Osteoblast (primary cell): ENCODE results near the gene YPEL4. TPM values are rescaled to one million over a fixed set of nuclear protein-coding genes. Genes with fewer than 3 reads are reported as not detected.

Experiments
- DNase-seq: peaks from one replicate; pipeline ENCODE4 v3.0.0; 2011; ENCODE audit warnings: low spot score, mixed read lengths; ENCODE audit not compliant: insufficient read length; ENCODE audit errors: missing footprints
- H2AFZ ChIP-seq: 2 replicates; pipeline ENCODE4 v1.6.0; 2011; ENCODE audit warnings: mild to moderate bottlenecking, low read length
- H3K27ac ChIP-seq: 2 replicates; pipeline ENCODE4 v1.5.1; 2011; ENCODE audit warnings: mild to moderate bottlenecking, low read depth, low read length, moderate library complexity
- H3K27me3 ChIP-seq: 2 replicates; pipeline ENCODE4 v1.6.0; 2012; ENCODE audit warnings: mild to moderate bottlenecking, control low read depth, inconsistent platforms, low read length, moderate library complexity; ENCODE audit not compliant: insufficient read depth
- H3K36me3 ChIP-seq: 2 replicates; pipeline ENCODE4 v1.5.1; 2011; ENCODE audit warnings: mild to moderate bottlenecking, low read length, control low read depth, moderate library complexity; ENCODE audit not compliant: insufficient read depth
- H3K4me1 ChIP-seq: 2 replicates; pipeline ENCODE4 v1.5.1; 2011; ENCODE audit warnings: mild to moderate bottlenecking, low read length, control low read depth, moderate library complexity; ENCODE audit not compliant: insufficient read depth
- H3K4me2 ChIP-seq: 2 replicates; pipeline ENCODE4 v1.6.0; 2011; ENCODE audit warnings: mild to moderate bottlenecking, low read length; ENCODE audit not compliant: insufficient read depth
- H3K4me3 ChIP-seq: fragments of 200-600 bp; sonication (generic); 3 replicates; pipeline ENCODE4 v1.5.1; 2012; ENCODE audit warnings: mild to moderate bottlenecking, low read length, inconsistent platforms; ENCODE audit not compliant: insufficient read depth
- H3K79me2 ChIP-seq: 2 replicates; pipeline ENCODE4 v1.6.0; 2012; ENCODE audit warnings: mild to moderate bottlenecking, low read length, control low read depth, inconsistent platforms; ENCODE audit not compliant: insufficient read depth
- H3K9me3 ChIP-seq: 2 replicates; pipeline ENCODE4 v1.5.1; 2011; ENCODE audit warnings: low read depth, low read length, control low read depth
- H4K20me1 ChIP-seq: 2 replicates; pipeline ENCODE4 v1.6.0; 2012; ENCODE audit warnings: mild to moderate bottlenecking, low read length, control low read depth; ENCODE audit not compliant: insufficient read depth
- total RNA-seq: library from RNA; depleted of rRNA; stranded (reverse); fragments of >200 nt; gene quantifications from 2 replicates; pipeline ENCODE4 v1.2.3, GENCODE V29; 2012
- TF ChIP-seq, protein P1 (sequence below): IDR thresholded peaks from 2 replicates; pipeline ENCODE4 v1.5.1; 2011; ENCODE audit warnings: mild to moderate bottlenecking, low read depth, low read length, moderate library complexity; ENCODE audit errors: extremely low read depth

Gene YPEL4
- total RNA-seq, 1 donor, result 0.72 TPM

- peak overlapping the region; percentile 97 for H3K4me3 ChIP-seq
- peaks cover 24% of the 10 kb centered on the region for H3K4me1 ChIP-seq
- H3K27me3 ChIP-seq, result peaks cover 6% of the 10 kb centered on the region
- peaks cover 31% of the 10 kb centered on the region for H4K20me1 ChIP-seq
- peak overlapping the region; percentile 71 for H3K27ac ChIP-seq
- peak overlapping the region; percentile 94 for H3K4me2 ChIP-seq
- TF ChIP-seq, protein P1, sequence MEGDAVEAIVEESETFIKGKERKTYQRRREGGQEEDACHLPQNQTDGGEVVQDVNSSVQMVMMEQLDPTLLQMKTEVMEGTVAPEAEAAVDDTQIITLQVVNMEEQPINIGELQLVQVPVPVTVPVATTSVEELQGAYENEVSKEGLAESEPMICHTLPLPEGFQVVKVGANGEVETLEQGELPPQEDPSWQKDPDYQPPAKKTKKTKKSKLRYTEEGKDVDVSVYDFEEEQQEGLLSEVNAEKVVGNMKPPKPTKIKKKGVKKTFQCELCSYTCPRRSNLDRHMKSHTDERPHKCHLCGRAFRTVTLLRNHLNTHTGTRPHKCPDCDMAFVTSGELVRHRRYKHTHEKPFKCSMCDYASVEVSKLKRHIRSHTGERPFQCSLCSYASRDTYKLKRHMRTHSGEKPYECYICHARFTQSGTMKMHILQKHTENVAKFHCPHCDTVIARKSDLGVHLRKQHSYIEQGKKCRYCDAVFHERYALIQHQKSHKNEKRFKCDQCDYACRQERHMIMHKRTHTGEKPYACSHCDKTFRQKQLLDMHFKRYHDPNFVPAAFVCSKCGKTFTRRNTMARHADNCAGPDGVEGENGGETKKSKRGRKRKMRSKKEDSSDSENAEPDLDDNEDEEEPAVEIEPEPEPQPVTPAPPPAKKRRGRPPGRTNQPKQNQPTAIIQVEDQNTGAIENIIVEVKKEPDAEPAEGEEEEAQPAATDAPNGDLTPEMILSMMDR, result no peak
- H3K79me2 ChIP-seq, result peaks cover 34% of the 10 kb centered on the region
- DNase-seq, result peak; percentile 99
- no peaks in the 10 kb centered on the region for H3K9me3 ChIP-seq
- H3K36me3 ChIP-seq, result peaks cover 6% of the 10 kb centered on the region
- peak overlapping the region; percentile 97 for H2AFZ ChIP-seq
Observed at GRCh38 chr11:57638005-57638781, 11.5 kb downstream of the YPEL4 start.

- peak overlapping the region; percentile 97 for H3K4me3 ChIP-seq
- DNase-seq, result no peak
- H3K79me2 ChIP-seq, result peaks cover 34% of the 10 kb centered on the region
- peak overlapping the region; percentile 97 for H2AFZ ChIP-seq
- peak overlapping the region; percentile 94 for H3K4me2 ChIP-seq
- H3K36me3 ChIP-seq, result peaks cover 6% of the 10 kb centered on the region
- peaks cover 24% of the 10 kb centered on the region for H3K4me1 ChIP-seq
- H3K27me3 ChIP-seq, result peaks cover 6% of the 10 kb centered on the region
- peak overlapping the region; percentile 48 for H3K27ac ChIP-seq
- peaks cover 28% of the 10 kb centered on the region for H4K20me1 ChIP-seq
- TF ChIP-seq, protein P1, result no peak
- H3K9me3 ChIP-seq, result no peaks in the 10 kb centered on the region
Observed at GRCh38 chr11:57637626-57638004, 12.1 kb downstream of the YPEL4 start.

- H3K27ac ChIP-seq, result no peak overlapping the region
- no peak for DNase-seq
- peaks cover 21% of the 10 kb centered on the region for H3K79me2 ChIP-seq
- H3K4me1 ChIP-seq, result peaks cover 18% of the 10 kb centered on the region
- H3K9me3 ChIP-seq, result no peaks in the 10 kb centered on the region
- no peak overlapping the region for H3K4me3 ChIP-seq
- no peak overlapping the region for H3K4me2 ChIP-seq
- TF ChIP-seq, protein P1, result no peak
- peaks cover 8% of the 10 kb centered on the region for H4K20me1 ChIP-seq
- H3K36me3 ChIP-seq, result peaks cover under 1% of the 10 kb centered on the region
- H3K27me3 ChIP-seq, result peaks cover 12% of the 10 kb centered on the region
- no peak overlapping the region for H2AFZ ChIP-seq
Observed at GRCh38 chr11:57635246-57635645, 14.5 kb downstream of the YPEL4 start.

- H2AFZ ChIP-seq, result no peak overlapping the region
- no peaks in the 10 kb centered on the region for H3K9me3 ChIP-seq
- TF ChIP-seq, protein P1, result no peak
- no peak for DNase-seq
- peaks cover 12% of the 10 kb centered on the region for H3K79me2 ChIP-seq
- no peaks in the 10 kb centered on the region for H3K36me3 ChIP-seq
- no peak overlapping the region for H3K4me3 ChIP-seq
- no peaks in the 10 kb centered on the region for H4K20me1 ChIP-seq
- H3K27ac ChIP-seq, result no peak overlapping the region
- H3K27me3 ChIP-seq, result peaks cover 14% of the 10 kb centered on the region
- peaks cover 8% of the 10 kb centered on the region for H3K4me1 ChIP-seq
- H3K4me2 ChIP-seq, result no peak overlapping the region
Observed at GRCh38 chr11:57634311-57634710, 15.4 kb downstream of the YPEL4 start.
